Measurements from ENCODE around the gene TRIML1.

DNA sequence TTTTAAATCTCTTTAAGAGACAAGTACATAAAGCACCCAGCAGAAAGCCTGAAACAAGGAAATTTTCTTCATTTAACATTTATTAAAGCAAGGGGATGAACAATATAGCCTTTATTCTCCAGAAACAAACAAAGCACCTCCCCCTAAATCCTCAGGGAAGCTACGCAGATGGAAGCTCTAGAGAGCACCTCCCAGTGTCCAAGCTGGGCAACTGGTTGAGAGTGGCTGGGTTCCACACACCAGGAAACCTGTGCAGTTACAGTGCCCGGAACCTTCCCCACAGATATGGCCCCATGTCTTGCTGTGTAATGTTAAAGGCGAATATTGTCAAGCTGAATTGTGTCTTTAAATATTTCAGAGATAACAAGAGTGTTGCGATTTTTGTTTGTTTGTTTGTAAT, 8.9 kb upstream of the TRIML1 start:
- no peak for TF ChIP-seq CTCF (IDR thresholded peaks at IDR 0.05)
- TF ChIP-seq POLR2A (IDR thresholded peaks at IDR 0.05) = no peak
- no peak for TF ChIP-seq EP300 (IDR thresholded peaks at IDR 0.05)
